ENCODE data around the gene CA6.
"Not testable (repeated sequence)": the region's sequence is repeated elsewhere in the genome, so short reads cannot be mapped to it uniquely, and the experiment has no call there.

CA6 gene

GRCh38 chr1:9004031-9004699, 58.5 kb downstream of the CA6 start:
- in situ Hi-C loops (cut with MboI; ENCODE audit: low sequenced_read_pairs) = no loop called here

GRCh38 chr1:9004700-9005394, 59.2 kb downstream of the CA6 start:
- in situ Hi-C loops (cut with MboI; ENCODE audit: low sequenced_read_pairs) = no loop called here

- in situ Hi-C loops (cut with MboI; ENCODE audit: low sequenced_read_pairs) = no loop called here
Observed at GRCh38 chr1:9005395-9005708, 59.7 kb downstream of the CA6 start.

GRCh38 chr1:9006956-9007615, 61.4 kb downstream of the CA6 start:
- in situ Hi-C loops (cut with MboI; ENCODE audit: low sequenced_read_pairs) = no loop called here

GRCh38 chr1:9008236-9008635, 62.6 kb downstream of the CA6 start:
- in situ Hi-C loops (cut with MboI; ENCODE audit: low sequenced_read_pairs) = no loop called here

GRCh38 chr1:9009438-9010370, 64.0 kb downstream of the CA6 start:
- in situ Hi-C loops (cut with MboI; ENCODE audit: low sequenced_read_pairs) = no loop called here

GRCh38 chr1:9010781-9011323, 65.2 kb downstream of the CA6 start:
- in situ Hi-C loops (cut with MboI; ENCODE audit: low sequenced_read_pairs) = no loop called here

GRCh38 chr1:9013819-9014218, 68.2 kb downstream of the CA6 start:
- in situ Hi-C loops (cut with MboI; ENCODE audit: low sequenced_read_pairs) = no loop called here

- in situ Hi-C loops (cut with MboI; ENCODE audit: low sequenced_read_pairs) = no loop called here
Observed at GRCh38 chr1:9014475-9015375, 69.1 kb downstream of the CA6 start.

- in situ Hi-C loops (cut with MboI; ENCODE audit: low sequenced_read_pairs) = no loop called here
Observed at GRCh38 chr1:9016455-9016854, 70.8 kb downstream of the CA6 start.

GRCh38 chr1:9018333-9018732, 72.7 kb downstream of the CA6 start:
- in situ Hi-C loops (cut with MboI; ENCODE audit: low sequenced_read_pairs) = no loop called here

- in situ Hi-C loops (cut with MboI; ENCODE audit: low sequenced_read_pairs) = no loop called here
Observed at GRCh38 chr1:9019896-9020295, 74.2 kb downstream of the CA6 start.

- in situ Hi-C loops (cut with MboI; ENCODE audit: low sequenced_read_pairs) = no loop called here
Observed at GRCh38 chr1:9020305-9020704, 74.6 kb downstream of the CA6 start.

GRCh38 chr1:9022026-9022738, 76.5 kb downstream of the CA6 start:
- in situ Hi-C loops (cut with MboI; ENCODE audit: low sequenced_read_pairs) = not testable (repeated sequence)

- in situ Hi-C loops (cut with MboI; ENCODE audit: low sequenced_read_pairs) = no loop called here
Observed at GRCh38 chr1:9022773-9023172, 77.1 kb downstream of the CA6 start.

All from HL-60/S4 treated with phorbol 12-myristate 13-acetate at 8.2 ng/mL for 4 days and 3 days (cell line).